Measurements from ENCODE around the gene TTYH3. TPM values are rescaled to one million over a fixed set of nuclear protein-coding genes. Genes with fewer than 3 reads are reported as not detected.

Gene TTYH3
- total RNA-seq, 1 experiment from 2014 or later = 24.8 TPM

DNA sequence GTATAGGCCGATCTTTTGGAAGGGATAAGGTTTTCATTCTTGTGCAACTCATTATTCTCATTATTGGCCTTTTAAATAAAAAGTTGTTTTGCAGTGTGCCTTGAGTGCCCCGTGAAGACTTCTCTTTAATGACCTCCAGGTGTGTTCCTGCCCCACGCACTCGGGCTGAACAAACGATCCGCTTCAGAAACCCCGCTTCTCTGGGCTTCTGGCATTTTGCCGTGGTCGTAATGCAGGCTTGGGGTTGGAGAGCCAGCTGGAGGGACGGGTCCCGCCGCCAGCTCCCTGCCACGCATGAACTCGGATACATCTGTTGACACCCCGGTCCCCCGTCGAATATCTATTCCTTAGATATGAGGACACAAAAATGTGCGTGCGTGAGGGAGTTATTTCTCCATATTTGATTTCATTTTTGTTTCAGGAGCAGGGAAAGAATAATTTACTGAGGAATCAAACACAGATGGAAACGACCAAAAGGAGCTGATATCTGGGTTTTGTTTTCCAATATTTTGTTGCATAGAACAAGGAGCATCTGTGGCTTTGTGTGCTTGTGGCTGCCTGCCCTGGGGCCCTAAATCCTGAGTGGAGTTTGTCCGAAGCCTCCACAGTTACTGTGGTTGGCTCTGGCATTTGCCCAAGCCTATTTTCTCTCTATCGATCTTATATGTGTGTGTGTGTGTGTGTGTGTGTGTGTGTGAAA is 17.0 kb upstream of the TTYH3 start:
- DNase-seq (ENCODE audit: low read depth) = no peak

DNA sequence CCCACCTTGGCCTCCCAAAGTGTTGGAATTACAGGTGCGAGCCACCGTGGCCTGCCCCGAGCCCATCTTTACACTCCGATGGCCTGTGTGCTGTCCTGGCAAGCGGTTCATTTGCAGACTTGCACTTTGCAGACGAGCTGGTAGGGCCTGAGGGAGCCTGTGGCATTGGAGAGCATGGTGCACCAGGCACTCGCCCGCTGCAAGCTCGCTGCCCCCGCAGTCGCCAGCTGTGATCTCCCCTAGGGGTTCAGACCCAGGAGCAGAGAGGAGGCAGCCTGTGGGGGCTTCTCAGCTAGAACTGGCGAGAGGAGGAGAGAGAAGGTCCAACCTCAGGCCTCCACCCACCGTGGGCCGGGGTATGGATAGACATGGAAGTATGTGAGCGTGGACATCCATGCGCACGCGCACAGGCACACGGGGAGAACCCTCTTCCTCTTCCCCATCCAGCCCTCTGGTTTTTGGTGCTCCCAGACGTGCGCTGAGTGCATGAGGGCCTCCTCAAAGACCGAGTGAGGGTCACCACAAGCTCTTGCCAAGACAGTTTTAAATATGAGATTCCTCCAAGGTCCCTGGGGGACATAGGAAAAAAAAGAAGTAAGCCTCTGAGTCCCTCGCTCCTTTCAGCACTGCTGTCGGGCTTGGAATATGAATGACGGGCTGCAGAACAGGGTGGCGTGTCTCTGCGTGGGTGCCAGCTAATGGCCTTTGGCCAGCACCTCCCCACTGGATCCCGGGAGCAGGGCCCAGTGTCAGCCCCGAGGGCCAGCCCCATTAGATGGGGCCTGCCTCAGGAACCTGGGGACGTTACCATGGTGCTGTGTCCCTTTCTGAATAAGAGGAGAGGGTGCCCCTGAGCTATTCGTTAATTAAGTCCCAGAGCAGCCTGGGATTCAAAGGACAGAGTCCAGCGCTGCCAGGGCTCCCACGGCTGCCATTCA is 15.1 kb upstream of the TTYH3 start:
- no peak for DNase-seq (ENCODE audit: low read depth)

DNA sequence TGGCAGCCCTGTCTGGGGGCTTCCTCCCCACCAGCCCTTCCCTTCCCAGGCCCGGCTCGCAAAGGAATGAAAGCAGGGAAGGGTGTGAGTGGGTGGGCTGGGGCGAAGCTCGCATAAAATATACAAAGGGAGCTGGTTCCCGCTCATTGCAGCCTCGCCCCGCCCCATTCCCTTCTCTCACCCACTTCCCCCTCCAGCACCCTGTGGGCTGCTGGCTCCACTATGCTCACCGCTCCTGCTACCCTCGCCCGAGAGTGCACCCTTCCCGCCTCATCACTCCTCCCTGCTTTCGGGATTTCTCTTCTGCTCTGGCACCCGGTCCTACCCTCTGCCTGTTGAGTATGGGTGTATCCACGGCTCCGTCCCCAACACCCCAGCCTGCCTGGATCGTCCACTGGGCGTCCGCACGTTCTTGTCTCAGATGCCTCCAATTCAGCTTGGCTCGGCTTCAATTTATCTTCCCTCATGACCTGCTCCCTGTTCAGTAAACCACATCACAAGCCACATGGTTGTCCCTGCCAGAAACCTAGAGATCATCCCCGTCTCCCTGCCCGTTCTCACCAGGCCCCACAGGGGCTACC is 14.4 kb upstream of the TTYH3 start:
- no peak for DNase-seq (ENCODE audit: low read depth)

DNA sequence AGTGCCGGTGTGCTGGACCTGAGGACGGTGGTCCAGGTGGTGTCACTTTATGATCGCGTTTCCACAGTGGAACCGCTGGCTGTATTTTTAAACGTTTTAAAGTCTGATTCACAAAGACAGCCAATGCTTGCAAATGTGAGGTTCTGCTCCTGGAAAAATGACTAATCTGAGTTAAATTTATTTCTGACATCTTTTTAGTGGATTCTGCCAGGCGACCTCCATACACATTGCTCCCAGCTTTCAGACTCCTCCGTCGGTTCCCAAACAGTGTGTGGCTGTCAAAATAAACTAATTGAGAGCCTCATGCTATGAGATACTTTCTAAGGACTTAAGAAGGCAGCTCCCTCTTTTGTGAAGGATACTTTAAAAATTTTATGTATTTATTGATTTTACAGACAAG is 12.7 kb upstream of the TTYH3 start:
- DNase-seq (ENCODE audit: low read depth) = no peak

DNA sequence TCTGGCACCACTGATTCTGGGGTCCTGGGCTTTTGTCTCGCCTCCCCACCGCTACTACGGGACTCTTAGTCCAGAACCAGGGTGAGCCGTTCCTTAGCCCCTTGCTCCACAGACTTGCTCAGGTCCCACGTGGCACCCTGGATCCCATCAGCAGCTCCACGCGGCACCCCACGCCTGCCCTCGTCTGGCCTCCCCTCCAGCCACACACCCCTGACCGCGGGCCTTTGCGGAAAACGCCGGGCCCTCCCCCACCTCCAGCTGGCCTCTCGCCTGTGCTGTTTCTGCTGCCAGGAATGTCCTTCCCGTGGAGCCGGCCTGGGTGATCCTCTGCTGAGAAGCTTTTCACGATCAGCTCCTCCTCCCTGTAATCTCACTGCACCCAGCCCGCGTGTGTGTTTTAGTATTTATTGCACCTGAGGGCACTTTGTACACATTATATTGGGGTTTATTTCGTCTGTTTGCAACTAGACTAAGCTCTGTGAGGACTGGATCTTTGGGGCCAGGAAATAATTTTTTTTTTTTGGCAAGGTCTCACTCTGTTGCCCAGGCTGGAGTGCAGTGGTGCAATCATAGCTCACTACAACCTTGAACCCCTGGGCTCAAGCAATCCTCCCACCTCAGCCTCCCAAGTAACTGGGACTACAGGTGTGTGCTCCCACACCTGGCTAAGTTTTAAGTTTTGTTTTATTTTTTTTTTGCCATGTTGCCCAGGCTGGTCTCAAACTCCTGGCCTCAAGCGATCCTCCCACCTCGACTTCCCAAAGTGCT is 10.5 kb upstream of the TTYH3 start:
- no peak for DNase-seq (ENCODE audit: low read depth)

DNA sequence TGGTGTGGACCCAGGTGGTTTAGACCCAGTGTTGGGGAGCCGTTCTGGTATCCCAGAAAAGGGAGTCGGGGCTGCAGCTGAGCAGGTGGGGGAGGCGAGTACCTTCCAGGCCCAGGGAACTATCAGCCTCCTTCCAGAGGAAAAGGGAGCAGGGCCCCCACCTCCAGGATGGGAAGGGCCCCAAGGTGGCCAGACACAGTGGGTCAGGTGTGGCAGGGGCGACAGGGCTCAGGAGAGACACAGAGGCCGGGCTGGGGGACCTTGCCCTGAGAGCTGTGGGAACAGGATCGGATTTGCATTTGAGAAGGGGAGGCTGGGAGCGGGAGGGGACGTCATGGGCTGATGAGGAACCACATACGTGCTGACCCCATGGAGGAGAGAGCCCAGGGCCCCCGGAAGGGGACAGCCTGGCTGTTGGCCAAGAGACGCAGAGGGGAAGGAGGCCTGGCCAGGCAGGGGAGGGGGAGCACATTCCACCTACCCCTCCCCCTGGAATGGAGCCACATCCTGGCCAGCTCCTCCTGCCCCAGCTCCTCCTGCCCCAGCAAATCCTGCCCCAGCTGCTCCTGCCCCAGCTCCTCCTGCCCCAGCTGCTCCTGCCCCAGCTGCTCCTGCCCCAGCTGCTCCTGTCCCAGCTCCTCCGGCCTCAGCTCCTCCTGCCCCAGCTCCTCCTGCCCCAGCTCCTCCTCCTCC is 9.7 kb upstream of the TTYH3 start:
- DNase-seq (ENCODE audit: low read depth) = no peak

DNA sequence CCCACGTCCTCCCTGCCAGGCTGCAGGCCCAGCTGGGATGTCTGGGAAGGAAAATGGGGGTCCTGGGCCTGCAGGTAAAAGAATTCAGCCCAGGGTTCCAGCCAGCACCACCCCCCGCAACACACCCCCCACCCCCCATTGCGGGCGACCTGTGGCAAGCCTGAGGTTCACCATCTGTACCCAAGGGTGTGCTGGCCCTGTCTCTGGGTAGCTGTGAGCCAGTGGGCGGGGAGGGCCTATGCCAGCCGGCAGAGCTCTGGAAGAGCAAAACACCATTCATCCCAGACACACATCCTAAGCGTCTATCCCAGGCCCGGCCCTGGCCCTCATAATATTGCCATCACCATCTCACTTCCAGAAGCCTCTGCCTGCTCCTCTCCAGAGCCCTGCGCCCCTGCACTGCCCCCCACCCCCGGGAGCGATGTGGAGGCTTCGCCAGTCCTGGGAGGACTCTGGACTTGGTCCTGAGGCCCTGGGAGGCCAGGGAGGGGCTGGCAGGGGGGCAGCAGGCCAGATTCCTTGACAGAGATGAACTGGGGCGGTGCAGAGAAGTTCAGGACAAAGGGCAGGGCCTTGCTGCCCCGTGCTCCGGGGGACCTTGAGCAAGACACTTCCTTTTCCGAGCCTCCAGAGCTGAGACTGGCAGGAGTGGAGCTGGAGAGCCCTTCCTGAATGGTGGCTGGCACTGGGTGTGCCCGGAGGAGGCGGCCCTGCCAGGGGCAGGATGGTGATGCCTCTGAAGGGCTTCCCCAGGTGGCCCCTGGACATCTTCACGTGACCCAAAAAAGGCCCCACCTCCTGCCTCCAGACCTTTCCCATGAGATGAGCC is 8.7 kb upstream of the TTYH3 start:
- no peak for DNase-seq (ENCODE audit: low read depth)

DNA sequence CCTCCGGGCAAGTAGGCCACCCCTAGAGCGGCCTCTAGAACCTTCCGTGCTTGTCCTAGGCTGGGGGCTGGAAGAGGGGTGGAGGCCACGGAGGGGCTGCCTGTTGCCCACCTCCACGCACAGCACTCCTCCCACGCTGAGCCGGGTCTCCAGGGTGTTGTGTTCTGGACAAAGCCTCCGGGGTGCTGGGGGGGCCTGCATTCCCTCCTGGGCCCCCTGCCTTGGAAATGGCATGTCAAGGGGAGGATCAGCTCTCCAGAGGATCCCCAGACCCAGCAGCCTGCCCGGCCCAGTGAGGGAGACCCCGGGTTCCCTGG is 8.1 kb upstream of the TTYH3 start:
- no peak for DNase-seq (ENCODE audit: low read depth)

DNA sequence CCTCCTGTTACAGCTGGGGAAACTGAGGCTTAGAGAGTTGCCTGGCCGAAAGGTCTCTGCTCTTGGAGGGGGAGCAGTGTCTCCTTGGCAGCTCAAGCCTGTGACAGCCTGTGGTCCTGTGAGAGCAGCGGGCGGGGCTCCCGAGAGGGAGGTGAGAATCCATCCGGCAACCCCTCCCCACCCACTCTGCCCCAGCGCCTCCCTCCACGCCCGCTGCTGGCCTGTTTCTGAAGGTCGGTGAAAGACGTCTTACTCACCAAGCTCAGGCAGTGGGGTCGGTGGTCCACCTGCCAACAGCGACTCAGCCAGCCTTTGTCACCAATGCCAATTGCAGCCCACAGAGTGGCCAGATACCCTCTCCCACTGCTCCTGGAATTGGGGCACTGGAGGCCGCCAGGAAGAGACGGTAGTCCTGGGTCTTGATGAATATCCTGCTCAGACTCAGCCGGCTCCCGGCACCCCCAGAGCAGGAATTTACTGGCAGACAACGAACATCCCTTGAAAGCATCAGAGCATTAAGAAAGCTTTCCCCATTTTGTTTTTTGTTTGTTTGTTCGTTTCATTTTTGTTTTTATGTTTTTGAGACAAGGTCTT is 7.4 kb upstream of the TTYH3 start:
- DNase-seq (ENCODE audit: low read depth) = no peak

DNA sequence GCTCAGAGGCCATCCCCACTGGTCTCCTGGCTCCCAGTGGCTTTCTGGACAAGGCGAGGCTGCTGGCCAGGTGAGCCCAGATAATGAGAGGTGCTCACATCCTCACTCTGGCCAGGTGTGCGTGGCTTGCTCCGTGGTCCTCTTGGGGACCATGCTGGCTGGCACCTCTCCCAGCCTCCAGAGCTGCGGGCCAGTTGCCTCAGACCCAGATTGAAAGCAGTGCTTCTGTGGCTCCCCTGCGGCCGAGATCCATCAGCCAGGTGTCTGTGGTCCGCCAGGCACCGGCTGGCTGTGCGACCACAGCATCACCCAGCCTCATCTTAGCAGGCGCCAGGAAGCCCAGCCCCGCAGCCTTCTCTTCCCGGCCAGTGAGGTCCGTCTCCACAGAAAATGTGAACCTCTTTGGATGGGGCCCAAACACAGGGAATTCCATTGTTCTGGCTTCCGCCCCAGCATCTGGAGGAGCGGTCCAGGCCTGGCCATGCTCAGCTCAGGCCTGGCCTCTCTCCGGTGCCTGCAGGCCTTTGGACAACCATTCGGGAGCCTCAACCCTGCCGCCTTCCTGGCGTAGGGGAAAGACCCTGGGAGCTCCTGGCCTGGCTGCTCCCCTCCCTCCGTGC is 5.2 kb upstream of the TTYH3 start:
- no peak for DNase-seq (ENCODE audit: low read depth)

DNA sequence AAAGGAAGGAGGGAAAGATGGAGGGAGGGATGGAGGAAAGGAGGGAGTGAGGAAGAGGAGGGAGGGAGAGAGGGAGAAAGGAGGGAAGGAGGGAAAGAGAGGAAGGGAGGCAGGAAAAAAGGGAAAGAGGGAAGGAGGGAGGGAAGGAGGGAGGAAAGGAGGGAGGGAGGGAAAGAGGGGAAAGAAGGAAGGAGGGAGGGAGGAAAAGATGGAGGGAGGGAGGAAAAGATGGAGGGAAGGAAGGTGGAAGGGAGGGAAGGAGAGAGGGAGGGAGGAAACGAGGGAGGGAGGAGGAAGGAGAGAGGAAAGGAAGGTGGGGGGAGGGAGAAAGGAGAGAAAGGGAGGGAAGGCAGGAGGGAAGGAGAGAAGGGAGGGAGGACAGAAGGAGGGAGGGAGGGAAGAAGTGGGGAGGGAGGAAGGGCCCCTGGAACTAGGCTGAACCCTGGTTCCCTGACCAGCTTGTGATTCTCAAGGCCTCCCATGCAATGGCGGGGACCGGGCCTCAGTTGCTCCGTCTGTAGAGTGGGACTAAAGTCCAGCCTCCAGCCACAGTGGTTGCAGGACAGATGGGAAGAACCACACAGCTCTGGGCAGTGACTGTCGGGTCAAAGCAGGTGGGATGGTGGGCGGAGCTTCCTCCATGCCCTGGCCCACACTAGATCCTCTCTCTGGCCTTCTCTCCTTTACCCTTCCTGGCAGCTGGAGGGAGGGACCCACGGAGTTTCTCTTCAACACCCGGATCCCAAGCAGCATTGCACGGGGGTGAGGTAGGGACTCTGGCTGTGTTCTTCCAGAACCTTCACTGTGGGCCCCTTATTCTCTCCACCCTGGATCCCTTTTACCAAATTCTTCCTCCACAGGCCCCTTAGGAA is 4.3 kb upstream of the TTYH3 start:
- no peak for DNase-seq (ENCODE audit: low read depth)

DNA sequence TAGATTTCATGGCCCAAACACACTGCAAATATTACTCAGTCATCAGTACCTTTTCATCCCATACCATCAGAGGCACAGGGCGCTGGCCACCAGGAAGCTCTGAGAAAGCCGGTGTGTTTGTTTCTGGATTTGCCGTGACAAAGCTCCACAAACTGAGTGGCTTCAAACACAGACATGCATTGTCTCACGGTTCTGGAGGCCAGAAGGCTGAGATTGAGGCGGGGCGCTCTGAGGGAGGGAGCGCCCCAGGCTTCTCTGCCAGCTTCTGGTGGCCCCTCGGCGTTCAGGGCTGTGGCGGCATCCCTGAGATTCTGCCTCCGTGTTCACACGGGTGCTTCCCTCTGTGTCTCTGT is 3.7 kb upstream of the TTYH3 start:
- DNase-seq (ENCODE audit: low read depth) = peak; percentile 16

DNA sequence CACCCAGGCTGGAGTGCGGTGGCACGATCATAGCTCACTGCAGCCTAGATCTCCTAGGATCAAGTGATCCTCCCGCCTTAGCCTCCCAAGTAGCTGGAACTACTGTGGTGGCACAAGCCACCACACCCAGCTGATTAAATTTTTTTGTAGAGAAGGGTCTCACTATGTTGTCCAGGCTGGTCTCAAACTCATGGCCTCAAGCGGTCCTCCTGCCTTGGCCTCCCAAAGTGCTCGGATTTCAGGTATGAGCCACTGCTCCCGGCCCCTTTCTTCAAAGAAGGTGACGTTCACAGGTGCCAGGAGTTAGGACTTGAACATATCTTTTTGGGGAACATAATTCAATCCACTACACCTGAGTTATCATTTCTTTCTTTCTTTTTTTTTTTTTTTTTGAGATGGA is 2.9 kb upstream of the TTYH3 start:
- no peak for DNase-seq (ENCODE audit: low read depth)

DNA sequence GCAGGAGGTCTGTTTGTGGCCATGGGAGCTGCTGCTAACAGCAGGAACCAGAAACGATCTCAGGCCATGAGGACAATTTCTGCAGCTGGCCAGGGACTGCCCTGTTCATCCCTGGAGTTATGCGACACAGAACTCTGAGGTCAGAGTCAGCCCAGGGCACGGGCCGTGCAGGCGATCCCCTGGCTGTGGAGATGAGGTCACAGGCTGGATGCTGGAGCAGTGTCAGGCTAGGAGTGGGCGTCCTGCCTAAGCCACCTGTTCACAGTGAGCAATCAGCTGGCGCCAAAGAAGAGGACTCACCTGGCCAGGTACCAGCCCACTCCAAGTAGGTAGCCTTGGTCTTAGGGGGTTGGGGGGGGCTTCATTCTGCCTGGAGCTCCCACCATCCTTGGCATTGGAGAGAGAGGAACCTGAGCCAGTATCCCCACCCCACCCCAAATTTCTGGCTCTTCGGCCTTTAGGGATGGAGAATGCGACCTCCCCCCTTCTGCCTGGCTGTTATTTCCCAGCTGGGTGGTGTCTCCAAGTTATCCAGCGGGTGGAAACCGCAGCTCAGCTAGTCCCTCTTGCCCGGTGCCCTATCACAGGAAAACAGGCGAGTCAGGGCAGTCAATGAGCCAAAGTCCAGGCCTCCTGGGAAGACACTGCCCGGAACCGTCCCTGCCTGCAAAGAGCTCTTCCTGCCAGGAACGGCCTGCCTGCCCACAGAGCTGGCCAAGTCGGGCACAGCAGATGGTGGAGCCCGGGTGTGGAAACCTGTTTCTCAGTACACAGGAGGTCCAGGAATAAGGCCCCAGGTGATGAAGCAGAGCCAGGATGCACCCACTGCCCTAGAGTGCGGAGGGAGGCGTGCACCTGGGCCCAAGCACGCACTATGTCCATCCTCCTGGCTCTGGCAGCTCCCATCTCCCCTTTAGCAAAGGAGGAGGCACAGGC is 1.8 kb upstream of the TTYH3 start:
- peak; percentile 50 for DNase-seq (ENCODE audit: low read depth)

DNA sequence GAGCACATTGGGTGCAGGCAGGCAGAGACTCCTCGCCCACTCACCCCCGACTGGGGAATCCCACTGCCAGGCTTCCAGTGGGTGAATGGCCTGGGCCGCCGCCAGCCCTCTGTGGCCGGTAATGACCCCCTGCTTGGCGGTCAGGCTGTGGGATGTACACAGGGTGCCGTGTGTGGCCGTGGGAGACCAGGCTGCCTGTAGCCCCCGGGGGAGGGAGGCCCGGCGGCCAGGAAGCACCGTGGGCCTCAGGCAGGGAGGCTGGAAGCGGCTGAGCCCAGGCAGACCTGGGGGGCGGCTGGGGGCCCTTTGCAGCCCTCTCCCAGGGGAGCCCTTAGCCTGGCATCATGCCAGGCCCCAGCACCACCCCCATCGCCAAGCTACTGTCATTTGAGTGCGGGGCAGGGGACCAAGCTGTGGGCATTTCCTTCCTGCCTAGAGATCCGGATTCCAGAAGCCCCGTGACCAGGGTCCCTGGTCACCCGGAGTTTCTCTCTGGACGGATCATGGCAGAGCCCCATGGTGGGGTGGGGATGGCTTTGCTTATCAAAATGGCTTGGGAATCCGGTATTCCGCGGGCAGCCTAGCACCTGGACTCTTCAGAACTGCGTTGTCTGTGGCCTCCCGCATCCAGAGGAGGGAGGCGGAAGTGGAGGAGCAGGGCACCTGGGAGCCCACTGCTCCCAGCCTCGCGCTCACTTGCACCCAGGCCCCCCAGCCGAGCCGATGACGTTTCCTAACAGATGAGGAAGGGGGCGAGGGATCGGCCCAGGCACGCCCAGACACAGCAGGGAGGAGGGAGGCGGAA is 1.1 kb downstream of the TTYH3 start:
- peak; percentile 82 for DNase-seq (ENCODE audit: low read depth)

DNA sequence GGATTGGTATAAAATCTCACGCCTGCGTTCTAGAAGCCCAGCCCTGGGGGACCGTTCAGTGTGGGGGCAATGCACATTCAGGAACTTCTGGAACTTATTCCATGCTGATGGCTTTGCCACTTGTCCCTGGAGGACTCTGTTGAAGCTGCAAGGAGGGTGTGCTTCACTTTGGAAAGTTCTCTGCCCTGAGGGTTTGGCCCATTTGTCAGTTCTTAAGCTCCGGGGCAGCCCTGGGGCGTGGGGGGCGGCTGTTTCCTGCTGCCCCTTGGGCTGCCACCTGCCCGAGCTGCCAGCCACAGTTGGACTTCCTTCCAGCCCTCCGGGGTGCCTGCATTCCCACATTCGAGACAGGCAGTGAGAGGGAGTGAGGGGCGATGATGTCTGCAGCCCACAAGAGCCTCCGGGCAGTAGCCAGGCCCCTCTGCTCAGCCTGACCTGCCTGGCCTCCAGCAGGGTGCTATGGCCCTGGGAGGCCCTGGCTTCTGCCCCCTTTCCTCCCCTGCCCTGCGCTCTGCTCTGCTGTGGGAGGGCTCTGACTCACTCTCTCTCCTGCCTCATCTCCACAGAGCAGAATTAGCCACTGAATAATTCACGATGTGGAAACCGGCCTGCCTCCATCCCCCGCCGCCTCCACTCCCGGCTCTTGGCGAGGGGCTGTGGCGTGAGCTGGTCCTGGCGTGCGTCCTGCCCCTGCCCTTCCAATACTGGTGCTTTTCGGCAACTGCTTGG is 1.9 kb downstream of the TTYH3 start:
- peak; percentile 81 for DNase-seq (ENCODE audit: low read depth)
